OCI-LY7 (cell line): ENCODE results near the gene SDR39U1.

Source experiments
- EZH2phosphoT487 ChIP-seq: fragments of 200-600 bp; sonication (generic); IDR thresholded peaks from 2 replicates; pipeline ENCODE4 v1.6.1; 2018; ENCODE audit warnings: low read depth, borderline replicate concordance, mild to moderate bottlenecking, mixed run types, antibody characterized with exemption, low read length, moderate library complexity, mixed read lengths
- TF ChIP-seq, protein P1 (sequence below): fragments of 200-600 bp; sonication (generic); conservative IDR thresholded peaks from 2 replicates; pipeline ENCODE4 v1.5.1; 2014; ENCODE audit warnings: mild to moderate bottlenecking, antibody characterized with exemption, low read length, moderate library complexity, mixed read lengths

GRCh38 chr14:24414077-24414476 lies 28.5 kb downstream of the SDR39U1 start:
- TF ChIP-seq, protein P1, sequence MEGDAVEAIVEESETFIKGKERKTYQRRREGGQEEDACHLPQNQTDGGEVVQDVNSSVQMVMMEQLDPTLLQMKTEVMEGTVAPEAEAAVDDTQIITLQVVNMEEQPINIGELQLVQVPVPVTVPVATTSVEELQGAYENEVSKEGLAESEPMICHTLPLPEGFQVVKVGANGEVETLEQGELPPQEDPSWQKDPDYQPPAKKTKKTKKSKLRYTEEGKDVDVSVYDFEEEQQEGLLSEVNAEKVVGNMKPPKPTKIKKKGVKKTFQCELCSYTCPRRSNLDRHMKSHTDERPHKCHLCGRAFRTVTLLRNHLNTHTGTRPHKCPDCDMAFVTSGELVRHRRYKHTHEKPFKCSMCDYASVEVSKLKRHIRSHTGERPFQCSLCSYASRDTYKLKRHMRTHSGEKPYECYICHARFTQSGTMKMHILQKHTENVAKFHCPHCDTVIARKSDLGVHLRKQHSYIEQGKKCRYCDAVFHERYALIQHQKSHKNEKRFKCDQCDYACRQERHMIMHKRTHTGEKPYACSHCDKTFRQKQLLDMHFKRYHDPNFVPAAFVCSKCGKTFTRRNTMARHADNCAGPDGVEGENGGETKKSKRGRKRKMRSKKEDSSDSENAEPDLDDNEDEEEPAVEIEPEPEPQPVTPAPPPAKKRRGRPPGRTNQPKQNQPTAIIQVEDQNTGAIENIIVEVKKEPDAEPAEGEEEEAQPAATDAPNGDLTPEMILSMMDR, result no peak
- TF ChIP-seq EZH2phosphoT487, result no peak
